Measurements from ENCODE around the gene CDC42EP4. TPM values are rescaled to one million over a fixed set of nuclear protein-coding genes. Genes with fewer than 3 reads are reported as not detected.

Gene CDC42EP4
- total RNA-seq, 5 donors from 2014 or later (not counting 1 experiment from before 2014, with no cell fraction given), result 1.1 to 3.7 (median 1.3) TPM

DNA sequence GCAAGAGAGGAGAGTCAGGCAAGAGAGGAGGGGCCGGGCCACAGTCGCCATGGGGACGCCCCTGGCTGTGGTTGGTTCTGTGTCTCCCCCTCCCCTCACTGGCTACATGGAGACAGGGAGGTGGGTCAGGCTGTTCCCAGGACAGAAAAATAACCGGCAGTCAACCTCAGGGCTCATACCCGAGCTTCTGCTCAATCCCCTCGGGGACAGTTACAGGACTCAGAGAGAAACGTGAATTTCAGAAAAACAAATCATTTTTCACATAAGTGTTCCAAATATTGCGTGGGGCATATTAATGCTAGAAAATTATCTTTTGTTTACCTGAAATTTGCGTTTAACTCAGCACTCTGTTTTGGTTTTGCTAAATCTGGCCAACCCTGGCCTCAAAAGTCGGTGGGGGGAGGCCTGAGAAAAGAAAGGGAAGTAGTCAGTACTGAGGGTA is 27.9 kb downstream of the CDC42EP4 start:
- H3K4me3 Mint-ChIP-seq, result no peak overlapping the region
- H3K4me3 ChIP-seq (ENCODE audit: control insufficient read depth in 1 of 2, extremely low read depth in 1 of 2, low read length in 1 of 2), result no peak overlapping the region
- peaks cover 0 to 7% of the 10 kb centered on the region in 2 donors for H3K27me3 Mint-ChIP-seq
- H3K36me3 ChIP-seq (ENCODE audit: control insufficient read depth in 2 of 2, extremely low read depth in 1 of 2, insufficient read depth in 1 of 2, low read length in 1 of 2), result no peaks in the 10 kb centered on the region
- POLR2A ChIA-PET, result no interaction called here
- no peaks in the 10 kb centered on the region for H3K4me1 Mint-ChIP-seq
- no peak overlapping the region for H3K27ac Mint-ChIP-seq
- H3K9me3 Mint-ChIP-seq, result no peaks in the 10 kb centered on the region
- DNase-seq, result no peak
- H3K9me3 ChIP-seq, result no peaks in the 10 kb centered on the region
- no peaks in the 10 kb centered on the region for H3K36me3 Mint-ChIP-seq
- peaks cover 0 to 17% of the 10 kb centered on the region in 2 experiments for H3K27me3 ChIP-seq (replicated peaks in 1 of 2; ENCODE audit: control insufficient read depth in 2 of 2, extremely low read depth in 1 of 2, insufficient read depth in 2 of 2, low read length in 1 of 2)
- no peak for ATAC-seq (replicated peaks in 1 of 4)
- no peaks in the 10 kb centered on the region for H3K4me1 ChIP-seq (ENCODE audit: control insufficient read depth in 1 of 2, extremely low read depth in 1 of 2, insufficient read depth in 2 of 2, low read length in 2 of 2)
- no CpG with 5 or more reads among the region's 10 CpGs for WGBS (ENCODE audit: insufficient coverage)
- no peak overlapping the region for H3K27ac ChIP-seq (ENCODE audit: low read length)
- CTCF ChIA-PET, result no interaction called here

DNA sequence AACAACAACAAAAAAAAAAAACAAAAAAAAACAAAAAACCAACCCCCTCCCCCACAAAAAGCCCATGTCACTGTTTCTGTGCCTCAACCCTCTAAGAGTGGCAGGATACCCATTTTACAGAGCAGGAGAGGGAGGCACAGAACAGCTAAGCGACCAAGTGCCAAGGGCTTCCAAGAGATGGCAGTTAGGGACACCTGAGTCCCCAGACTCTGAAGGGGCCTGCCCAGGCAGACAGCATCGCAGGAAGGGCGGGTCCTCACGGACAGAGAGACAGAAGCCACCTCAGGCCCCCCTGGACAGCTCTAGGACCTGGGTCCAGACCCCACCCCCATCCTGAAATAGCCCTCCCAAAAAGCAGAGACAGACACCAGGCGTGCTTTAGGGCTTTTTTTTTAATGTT is 28.6 kb downstream of the CDC42EP4 start:
- ChIA-PET CTCF (no interaction called here), POLR2A (no interaction called here)
- Mint-ChIP-seq H3K27me3 (peaks cover 0 to 8% of the 10 kb centered on the region in 2 donors), H3K27ac (no peak overlapping the region), H3K4me1 (no peaks in the 10 kb centered on the region), H3K36me3 (no peaks in the 10 kb centered on the region), H3K9me3 (no peaks in the 10 kb centered on the region), H3K4me3 (no peak overlapping the region)
- Histone ChIP-seq H3K27ac (ENCODE audit: low read length) (no peak overlapping the region), H3K4me1 (ENCODE audit: control insufficient read depth in 1 of 2, extremely low read depth in 1 of 2, insufficient read depth in 2 of 2, low read length in 2 of 2) (no peaks in the 10 kb centered on the region), H3K36me3 (ENCODE audit: control insufficient read depth in 2 of 2, extremely low read depth in 1 of 2, insufficient read depth in 1 of 2, low read length in 1 of 2) (no peaks in the 10 kb centered on the region), H3K9me3 (no peaks in the 10 kb centered on the region), H3K27me3 (replicated peaks in 1 of 2; ENCODE audit: control insufficient read depth in 2 of 2, extremely low read depth in 1 of 2, insufficient read depth in 2 of 2, low read length in 1 of 2) (peaks cover 0 to 19% of the 10 kb centered on the region in 2 experiments), H3K4me3 (ENCODE audit: control insufficient read depth in 1 of 2, extremely low read depth in 1 of 2, low read length in 1 of 2) (no peak overlapping the region)
- DNase-seq (no peak), ATAC-seq (replicated peaks in 1 of 4) (no peak)
- 81% methylated on average over 4 of the region's 5 CpGs for WGBS (ENCODE audit: insufficient coverage)

DNA sequence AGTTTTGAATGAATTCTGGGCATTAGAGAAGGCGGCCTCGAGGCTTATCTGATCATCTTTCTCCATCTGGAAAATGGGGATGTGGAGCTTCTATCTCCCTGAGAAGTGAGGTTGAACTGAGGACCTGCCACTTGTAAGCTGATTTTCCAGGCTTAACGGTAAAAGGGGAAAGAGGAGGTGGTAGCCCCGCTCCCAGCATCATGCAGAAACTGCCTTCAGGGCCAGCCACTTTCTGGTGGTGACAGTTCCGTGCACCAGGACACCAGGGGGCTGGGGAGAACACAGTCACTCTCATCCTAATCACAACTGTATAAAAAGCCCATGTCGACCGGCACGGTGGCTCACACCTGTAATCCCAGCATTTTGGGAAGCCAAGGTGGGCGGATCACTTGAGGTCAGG is 29.2 kb downstream of the CDC42EP4 start:
- Histone ChIP-seq H3K27me3 (replicated peaks in 1 of 2; ENCODE audit: control insufficient read depth in 2 of 2, extremely low read depth in 1 of 2, insufficient read depth in 2 of 2, low read length in 1 of 2) (peaks cover 0 to 19% of the 10 kb centered on the region in 2 experiments), H3K27ac (ENCODE audit: low read length) (no peak overlapping the region), H3K9me3 (no peaks in the 10 kb centered on the region), H3K36me3 (ENCODE audit: control insufficient read depth in 2 of 2, extremely low read depth in 1 of 2, insufficient read depth in 1 of 2, low read length in 1 of 2) (no peaks in the 10 kb centered on the region), H3K4me3 (ENCODE audit: control insufficient read depth in 1 of 2, extremely low read depth in 1 of 2, low read length in 1 of 2) (no peak overlapping the region), H3K4me1 (ENCODE audit: control insufficient read depth in 1 of 2, extremely low read depth in 1 of 2, insufficient read depth in 2 of 2, low read length in 2 of 2) (no peaks in the 10 kb centered on the region)
- POLR2A ChIA-PET, result no interaction called here
- WGBS (ENCODE audit: insufficient coverage), result 86% methylated on average over 2 of the region's 9 CpGs
- no peaks in the 10 kb centered on the region for H3K9me3 Mint-ChIP-seq
- CTCF ChIA-PET, result no interaction called here
- peaks cover 0 to 8% of the 10 kb centered on the region in 2 donors for H3K27me3 Mint-ChIP-seq
- DNase-seq (no peak), ATAC-seq (replicated peaks in 1 of 4) (no peak)
- no peaks in the 10 kb centered on the region for H3K36me3 Mint-ChIP-seq
- no peaks in the 10 kb centered on the region for H3K4me1 Mint-ChIP-seq
- no peak overlapping the region for H3K4me3 Mint-ChIP-seq
- H3K27ac Mint-ChIP-seq, result no peak overlapping the region

DNA sequence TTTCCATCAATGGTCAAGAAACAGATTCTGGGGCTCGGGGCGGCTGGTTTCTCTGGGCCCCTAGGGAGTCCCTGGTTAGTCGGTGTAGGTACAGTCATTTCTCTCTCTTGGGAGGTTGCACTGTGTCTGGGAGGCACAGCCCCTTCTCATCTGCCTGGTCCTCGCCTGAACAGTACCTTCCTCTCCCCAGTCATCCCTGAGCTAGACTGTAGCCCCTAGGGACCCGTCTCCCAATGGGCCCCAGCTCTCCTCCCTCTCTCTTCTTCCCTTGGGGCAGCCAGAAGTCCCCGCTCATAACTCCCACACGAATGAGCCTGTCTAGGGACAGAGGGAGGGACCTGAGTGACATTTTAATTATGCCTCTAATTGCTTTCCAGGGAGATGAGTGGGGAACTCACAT is 29.9 kb downstream of the CDC42EP4 start:
- Histone ChIP-seq H3K36me3 (ENCODE audit: control insufficient read depth in 2 of 2, extremely low read depth in 1 of 2, insufficient read depth in 1 of 2, low read length in 1 of 2) (no peaks in the 10 kb centered on the region), H3K4me3 (ENCODE audit: control insufficient read depth in 1 of 2, extremely low read depth in 1 of 2, low read length in 1 of 2) (no peak overlapping the region), H3K27me3 (replicated peaks in 1 of 2; ENCODE audit: control insufficient read depth in 2 of 2, extremely low read depth in 1 of 2, insufficient read depth in 2 of 2, low read length in 1 of 2) (peaks cover 0 to 17% of the 10 kb centered on the region in 2 experiments), H3K4me1 (ENCODE audit: control insufficient read depth in 1 of 2, extremely low read depth in 1 of 2, insufficient read depth in 2 of 2, low read length in 2 of 2) (no peaks in the 10 kb centered on the region), H3K27ac (ENCODE audit: low read length) (no peak overlapping the region), H3K9me3 (no peaks in the 10 kb centered on the region)
- Mint-ChIP-seq H3K4me3 (no peak overlapping the region), H3K4me1 (no peaks in the 10 kb centered on the region), H3K36me3 (no peaks in the 10 kb centered on the region), H3K27me3 (peaks cover 0 to 8% of the 10 kb centered on the region in 2 donors), H3K9me3 (no peaks in the 10 kb centered on the region), H3K27ac (no peak overlapping the region)
- DNase-seq (no peak), ATAC-seq (replicated peaks in 1 of 4) (no peak)
- no CpG with 5 or more reads among the region's 7 CpGs for WGBS (ENCODE audit: insufficient coverage)
- ChIA-PET CTCF (no interaction called here), POLR2A (no interaction called here)

GRCh38 chr17:73280191-73280590 is 31.6 kb downstream of the CDC42EP4 start:
- CTCF ChIA-PET, result no interaction called here

DNA sequence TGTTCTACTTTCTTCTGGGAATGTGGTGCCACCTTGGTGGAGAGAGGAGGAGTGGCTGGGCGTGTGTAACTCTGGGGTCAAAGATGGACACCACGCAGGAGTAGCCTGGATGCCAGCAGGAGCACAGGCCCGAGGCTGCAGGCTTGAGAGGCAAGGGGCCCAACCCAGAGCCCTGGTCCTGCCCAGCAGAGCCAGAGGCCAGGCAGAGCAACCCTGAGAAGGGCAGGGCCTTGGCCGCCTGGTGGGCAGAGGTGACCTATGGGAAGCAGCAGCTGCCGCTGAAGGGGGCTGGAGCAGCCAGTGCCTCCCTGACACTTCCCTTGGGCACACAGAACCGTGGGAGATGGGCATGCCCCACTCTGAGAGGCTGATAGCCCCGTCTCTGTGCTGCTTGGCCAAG is 32.1 kb downstream of the CDC42EP4 start:
- Mint-ChIP-seq H3K27ac (no peak overlapping the region), H3K4me1 (no peaks in the 10 kb centered on the region), H3K9me3 (no peaks in the 10 kb centered on the region), H3K4me3 (no peak overlapping the region), H3K27me3 (peaks cover 2 to 4% of the 10 kb centered on the region in 2 donors), H3K36me3 (no peaks in the 10 kb centered on the region)
- DNase-seq (no peak), ATAC-seq (replicated peaks in 1 of 4) (no peak)
- Histone ChIP-seq H3K9me3 (no peaks in the 10 kb centered on the region), H3K4me1 (ENCODE audit: control insufficient read depth in 1 of 2, extremely low read depth in 1 of 2, insufficient read depth in 2 of 2, low read length in 2 of 2) (no peaks in the 10 kb centered on the region), H3K36me3 (ENCODE audit: control insufficient read depth in 2 of 2, extremely low read depth in 1 of 2, insufficient read depth in 1 of 2, low read length in 1 of 2) (no peaks in the 10 kb centered on the region), H3K4me3 (ENCODE audit: control insufficient read depth in 1 of 2, extremely low read depth in 1 of 2, low read length in 1 of 2) (no peak overlapping the region), H3K27me3 (replicated peaks in 1 of 2; ENCODE audit: control insufficient read depth in 2 of 2, extremely low read depth in 1 of 2, insufficient read depth in 2 of 2, low read length in 1 of 2) (peaks cover 0 to 20% of the 10 kb centered on the region in 2 experiments), H3K27ac (ENCODE audit: low read length) (no peak overlapping the region)
- POLR2A ChIA-PET, result no interaction called here
- 82% methylated on average over 6 of the region's 7 CpGs for WGBS (ENCODE audit: insufficient coverage)
- CTCF ChIA-PET, result no interaction called here

More at GRCh38 chr17:73280191-73280590, 31.6 kb downstream of the CDC42EP4 start:
- Mint-ChIP-seq H3K4me1 (no peaks in the 10 kb centered on the region), H3K36me3 (no peaks in the 10 kb centered on the region), H3K4me3 (no peak overlapping the region), H3K9me3 (no peaks in the 10 kb centered on the region), H3K27ac (no peak overlapping the region), H3K27me3 (peaks cover 0 to 4% of the 10 kb centered on the region in 2 donors)
- ATAC-seq (replicated peaks in 1 of 4) (no peak), DNase-seq (no peak)
- POLR2A ChIA-PET, result no interaction called here
- 93% methylated on average over 7 of the region's 12 CpGs for WGBS (ENCODE audit: insufficient coverage)
- Histone ChIP-seq H3K9me3 (no peaks in the 10 kb centered on the region), H3K36me3 (ENCODE audit: control insufficient read depth in 2 of 2, extremely low read depth in 1 of 2, insufficient read depth in 1 of 2, low read length in 1 of 2) (no peaks in the 10 kb centered on the region), H3K27me3 (replicated peaks in 1 of 2; ENCODE audit: control insufficient read depth in 2 of 2, extremely low read depth in 1 of 2, insufficient read depth in 2 of 2, low read length in 1 of 2) (peaks cover 0 to 20% of the 10 kb centered on the region in 2 experiments), H3K4me3 (ENCODE audit: control insufficient read depth in 1 of 2, extremely low read depth in 1 of 2, low read length in 1 of 2) (no peak overlapping the region), H3K4me1 (ENCODE audit: control insufficient read depth in 1 of 2, extremely low read depth in 1 of 2, insufficient read depth in 2 of 2, low read length in 2 of 2) (no peaks in the 10 kb centered on the region), H3K27ac (ENCODE audit: low read length) (no peak overlapping the region)
